ENCODE data around the gene CRACR2A.
A peak's percentile ranks its signal among the peaks of the same experiment; 100 is the strongest.

CRACR2A gene

GRCh38 chr12:3605692-3606091 is 147.2 kb downstream of the CRACR2A start:
- no peak for DNase-seq (ENCODE audit: low read depth)
- TF ChIP-seq, protein P1, sequence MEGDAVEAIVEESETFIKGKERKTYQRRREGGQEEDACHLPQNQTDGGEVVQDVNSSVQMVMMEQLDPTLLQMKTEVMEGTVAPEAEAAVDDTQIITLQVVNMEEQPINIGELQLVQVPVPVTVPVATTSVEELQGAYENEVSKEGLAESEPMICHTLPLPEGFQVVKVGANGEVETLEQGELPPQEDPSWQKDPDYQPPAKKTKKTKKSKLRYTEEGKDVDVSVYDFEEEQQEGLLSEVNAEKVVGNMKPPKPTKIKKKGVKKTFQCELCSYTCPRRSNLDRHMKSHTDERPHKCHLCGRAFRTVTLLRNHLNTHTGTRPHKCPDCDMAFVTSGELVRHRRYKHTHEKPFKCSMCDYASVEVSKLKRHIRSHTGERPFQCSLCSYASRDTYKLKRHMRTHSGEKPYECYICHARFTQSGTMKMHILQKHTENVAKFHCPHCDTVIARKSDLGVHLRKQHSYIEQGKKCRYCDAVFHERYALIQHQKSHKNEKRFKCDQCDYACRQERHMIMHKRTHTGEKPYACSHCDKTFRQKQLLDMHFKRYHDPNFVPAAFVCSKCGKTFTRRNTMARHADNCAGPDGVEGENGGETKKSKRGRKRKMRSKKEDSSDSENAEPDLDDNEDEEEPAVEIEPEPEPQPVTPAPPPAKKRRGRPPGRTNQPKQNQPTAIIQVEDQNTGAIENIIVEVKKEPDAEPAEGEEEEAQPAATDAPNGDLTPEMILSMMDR (IDR thresholded peaks at IDR 0.05; ENCODE audit: low read length, missing control alignments), result no peak

DNA sequence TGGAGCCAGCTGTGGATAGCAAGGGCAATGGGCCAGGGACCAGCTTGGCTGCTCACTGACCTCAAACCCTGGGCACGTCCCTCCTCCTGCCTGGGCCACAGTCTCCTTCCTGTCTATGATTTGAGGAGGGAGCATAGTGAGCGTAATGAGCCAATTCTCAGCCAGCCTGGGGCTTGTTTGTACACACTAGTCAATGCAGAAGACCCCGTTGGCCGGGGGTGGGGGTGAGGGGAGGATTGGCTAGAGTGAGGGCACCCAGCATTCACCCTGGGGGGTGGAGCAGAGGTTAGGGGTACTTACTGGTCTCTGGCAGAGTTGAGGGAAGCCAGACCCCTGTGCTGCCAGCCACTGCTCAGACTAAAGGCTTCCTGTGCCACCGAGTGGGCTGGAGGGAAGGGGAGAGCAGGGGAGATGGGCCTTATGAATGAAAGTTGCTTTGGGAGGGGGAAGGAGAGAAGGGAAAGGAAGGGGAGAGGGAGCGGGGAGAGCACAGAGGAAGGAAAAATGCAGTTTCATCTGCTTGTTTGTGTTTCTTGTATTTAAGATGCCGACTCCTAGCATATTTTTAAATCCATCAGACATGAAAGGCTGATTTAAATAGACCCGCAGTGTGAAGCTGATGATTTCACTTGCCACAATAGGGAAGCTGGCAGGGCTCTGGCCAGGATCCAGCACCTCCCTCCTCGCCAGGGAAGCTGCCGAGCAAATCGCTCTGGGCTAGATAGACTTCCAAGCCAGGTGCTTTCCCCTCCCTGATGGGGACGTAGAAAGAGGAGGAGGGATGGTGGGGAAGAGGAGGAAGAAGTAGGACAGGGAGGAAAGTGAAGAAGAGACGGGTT is 147.9 kb downstream of the CRACR2A start:
- TF ChIP-seq, protein P1 (IDR thresholded peaks at IDR 0.05; ENCODE audit: low read length, missing control alignments), result no peak
- H3K4me3 ChIP-seq (replicated peaks; ENCODE audit: low read depth, low read length), result no peak overlapping the region
- peak; percentile 3 for DNase-seq (ENCODE audit: low read depth)

More at GRCh38 chr12:3605692-3606091, 147.2 kb downstream of the CRACR2A start:
- H3K4me3 ChIP-seq (replicated peaks; ENCODE audit: low read depth, low read length), result no peak overlapping the region

DNA sequence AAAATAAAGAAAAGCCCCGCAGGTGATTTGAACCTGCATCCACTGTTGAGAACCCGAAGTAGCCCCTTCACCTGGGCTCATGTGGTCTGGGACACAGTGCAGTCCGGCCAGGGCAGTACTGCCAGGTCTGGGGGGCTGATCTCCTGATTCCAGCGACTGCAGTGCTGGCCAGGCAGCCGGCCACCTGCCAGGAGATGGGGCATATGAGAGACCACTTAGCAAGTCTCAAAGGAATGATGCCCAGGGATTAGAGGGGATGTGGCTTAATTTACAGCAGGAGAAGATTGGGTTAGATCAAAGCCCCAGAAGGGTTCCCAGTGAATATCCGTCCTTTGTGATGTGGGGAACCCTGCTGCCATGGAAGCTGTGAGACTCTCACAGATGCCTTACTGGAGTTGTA is 148.6 kb downstream of the CRACR2A start:
- TF ChIP-seq, protein P1 (IDR thresholded peaks at IDR 0.05; ENCODE audit: low read length, missing control alignments), result no peak
- DNase-seq (ENCODE audit: low read depth), result no peak
- no peak overlapping the region for H3K4me3 ChIP-seq (replicated peaks; ENCODE audit: low read depth, low read length)

DNA sequence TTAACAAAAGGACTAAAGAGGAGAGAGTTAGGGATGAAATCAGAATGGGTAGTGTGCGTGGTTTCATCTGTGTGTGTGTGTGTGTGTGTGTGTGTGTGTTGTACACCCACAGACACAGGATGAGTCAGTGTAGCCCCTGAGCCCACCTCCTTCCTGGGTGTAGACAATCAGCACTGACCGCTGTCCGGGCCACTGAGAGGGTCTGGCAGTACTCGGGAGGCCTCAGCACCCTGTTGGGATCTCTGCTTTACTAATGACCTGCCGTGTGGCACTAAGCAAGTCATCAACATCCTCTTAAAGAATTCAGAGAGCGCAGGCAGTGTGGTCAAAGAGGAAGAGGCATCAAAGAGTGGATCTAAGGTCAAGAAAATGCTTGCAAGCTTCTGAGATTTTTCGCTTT is 149.3 kb downstream of the CRACR2A start:
- TF ChIP-seq, protein P1 (IDR thresholded peaks at IDR 0.05; ENCODE audit: low read length, missing control alignments), result no peak
- DNase-seq (ENCODE audit: low read depth), result no peak

GRCh38 chr12:3602488-3602887 is 150.4 kb downstream of the CRACR2A start:
- no peak overlapping the region for H3K4me3 ChIP-seq (replicated peaks; ENCODE audit: low read depth, low read length)
- TF ChIP-seq, protein P1 (IDR thresholded peaks at IDR 0.05; ENCODE audit: low read length, missing control alignments), result no peak
- no peak for DNase-seq (ENCODE audit: low read depth)

More for the DNA sequence above, 149.3 kb downstream of the CRACR2A start:
- H3K4me3 ChIP-seq (replicated peaks; ENCODE audit: low read depth, low read length), result no peak overlapping the region

DNA sequence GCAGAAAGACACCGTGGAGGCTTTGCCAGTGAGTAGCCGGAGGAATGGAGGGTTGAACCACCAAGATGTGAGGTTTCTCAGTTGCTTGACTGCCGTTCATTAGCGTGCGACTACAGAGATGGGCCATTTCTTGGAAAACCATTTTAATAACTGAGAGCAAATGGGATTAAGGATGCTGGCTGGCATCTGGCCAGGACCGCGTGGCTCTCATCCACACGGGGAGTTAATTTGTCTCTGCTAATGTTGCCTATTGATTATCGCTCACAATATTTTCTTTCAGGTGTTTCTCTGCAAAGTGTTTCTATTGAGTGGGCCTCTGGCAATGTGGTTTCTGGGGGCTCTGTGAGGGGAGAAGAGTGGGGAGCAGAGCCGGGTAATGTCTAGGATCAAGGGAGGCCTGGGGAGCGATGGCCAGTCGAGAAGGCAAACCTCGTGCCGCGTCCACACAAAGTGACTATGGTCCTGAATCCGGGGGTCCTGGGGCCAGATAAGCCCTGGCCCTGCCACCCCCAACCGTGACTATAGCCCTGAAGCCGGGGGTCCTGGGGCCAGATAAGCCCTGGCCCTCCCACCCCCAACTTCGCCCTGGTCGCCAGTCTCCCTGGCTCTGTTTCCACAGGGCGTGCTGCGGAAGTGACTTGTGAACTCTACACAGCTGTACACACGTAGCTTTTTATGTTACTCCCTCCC is 151.3 kb downstream of the CRACR2A start:
- no peak overlapping the region for H3K4me3 ChIP-seq (replicated peaks; ENCODE audit: low read depth, low read length)
- TF ChIP-seq, protein P1 (IDR thresholded peaks at IDR 0.05; ENCODE audit: low read length, missing control alignments), result no peak
- DNase-seq (ENCODE audit: low read depth), result no peak
